ENCODE measurements around the gene TRABD2B.

- TF ChIP-seq POLR2A (IDR thresholded peaks at IDR 0.05; ENCODE audit: low read depth, low read length) (no peak), FOS (IDR thresholded peaks at IDR 0.05; ENCODE audit: low read depth, low read length) (no peak), CTCF (conservative IDR thresholded peaks at IDR 0.05; ENCODE audit: low read depth, low read length) (no peak), SMC3 (IDR thresholded peaks at IDR 0.05; ENCODE audit: low read depth, low read length) (no peak), ELK1 (IDR thresholded peaks at IDR 0.05; ENCODE audit: borderline replicate concordance, low read depth, low read length) (no peak), MAZ (IDR thresholded peaks at IDR 0.05; ENCODE audit: borderline replicate concordance, low read depth, low read length) (no peak), RFX5 (IDR thresholded peaks at IDR 0.05; ENCODE audit: low read depth, low read length) (no peak), MXI1 (IDR thresholded peaks at IDR 0.05; ENCODE audit: borderline replicate concordance, low read depth, low read length) (no peak), CEBPB (IDR thresholded peaks at IDR 0.05; ENCODE audit: low read depth, low read length) (no peak)
Measured at GRCh38 chr1:47915677-47916353, 81.4 kb downstream of the TRABD2B start.
